HL-60 (cell line): ENCODE measurements around the gene FRMPD2.
"Not testable (repeated sequence)": the region's sequence is repeated elsewhere in the genome, so short reads cannot be mapped to it uniquely, and the experiment has no call there.

Experiments used
- DNase-seq, 2 experiments: peaks; one replicate each; pipeline ENCODE4 v3.0.0-alpha.2; 2010 to 2020; ENCODE audit warnings: low read depth in 1 of 2, low spot score in 1 of 2
- H3K27ac ChIP-seq: fragments of 250-450 bp; sonication (Bioruptor Pico); replicated peaks from 2 replicates; pipeline ENCODE4 v1.5.1; 2020; ENCODE audit warnings: mild to moderate bottlenecking, moderate library complexity
- H3K27me3 ChIP-seq: fragments of 250-450 bp; sonication (Bioruptor Pico); 2 replicates; pipeline ENCODE4 v1.5.1; 2021; ENCODE audit warnings: mild to moderate bottlenecking, moderate library complexity; ENCODE audit not compliant: insufficient read depth, poor library complexity, severe bottlenecking
- H3K4me3 ChIP-seq: replicated peaks from 2 replicates; pipeline ENCODE4 v1.5.1; 2011; ENCODE audit warnings: mild to moderate bottlenecking, control low read depth, low read length; ENCODE audit not compliant: insufficient read depth
- GABPA ChIP-seq: IDR thresholded peaks from 2 replicates; pipeline ENCODE4 v1.6.1; 2012; ENCODE audit warnings: low read depth
- POLR2AphosphoS5 ChIP-seq: IDR thresholded peaks from 2 replicates; pipeline ENCODE4 v1.6.1; 2012; ENCODE audit warnings: low read depth
- SPI1 ChIP-seq: IDR thresholded peaks from 2 replicates; pipeline ENCODE4 v1.6.1; 2012; ENCODE audit warnings: low read depth, mild to moderate bottlenecking, borderline replicate concordance
- TF ChIP-seq, protein P1 (sequence below): IDR thresholded peaks from 2 replicates; pipeline ENCODE4 v1.6.1; 2012; ENCODE audit warnings: low read depth; ENCODE audit not compliant: insufficient replicate concordance
- TF ChIP-seq, protein P2 (sequence below): IDR thresholded peaks from one replicate; pipeline ENCODE4 v1.5.1; 2011; ENCODE audit warnings: low read length, control low read depth, inconsistent platforms; ENCODE audit not compliant: insufficient read depth

Gene FRMPD2

DNA sequence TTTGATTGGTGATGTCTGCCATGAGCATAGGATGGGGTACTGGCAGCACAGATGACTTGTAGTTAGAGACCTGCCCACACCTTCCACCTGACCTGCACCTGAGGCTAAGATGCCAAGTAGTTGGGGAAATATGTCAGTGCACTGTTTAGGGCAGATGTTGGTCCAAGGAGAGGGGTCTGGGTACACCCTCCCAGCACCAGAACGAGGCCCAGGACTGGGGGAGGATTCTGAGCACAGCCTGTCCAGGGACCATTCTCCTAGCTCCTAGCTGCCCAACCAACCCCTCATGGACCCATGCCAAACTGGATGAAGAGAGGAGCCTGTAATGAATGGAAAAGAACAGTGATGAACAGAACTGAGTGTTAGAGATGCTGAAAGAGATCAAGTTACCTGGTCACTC is 28.0 kb downstream of the FRMPD2 start:
- Histone ChIP-seq H3K27me3 (peaks cover 5% of the 10 kb centered on the region), H3K27ac (no peak overlapping the region), H3K4me3 (no peak overlapping the region)
- DNase-seq, result no peak
- TF ChIP-seq POLR2AphosphoS5 (no peak), GABPA (no peak), SPI1 (no peak)
- TF ChIP-seq, protein P1, sequence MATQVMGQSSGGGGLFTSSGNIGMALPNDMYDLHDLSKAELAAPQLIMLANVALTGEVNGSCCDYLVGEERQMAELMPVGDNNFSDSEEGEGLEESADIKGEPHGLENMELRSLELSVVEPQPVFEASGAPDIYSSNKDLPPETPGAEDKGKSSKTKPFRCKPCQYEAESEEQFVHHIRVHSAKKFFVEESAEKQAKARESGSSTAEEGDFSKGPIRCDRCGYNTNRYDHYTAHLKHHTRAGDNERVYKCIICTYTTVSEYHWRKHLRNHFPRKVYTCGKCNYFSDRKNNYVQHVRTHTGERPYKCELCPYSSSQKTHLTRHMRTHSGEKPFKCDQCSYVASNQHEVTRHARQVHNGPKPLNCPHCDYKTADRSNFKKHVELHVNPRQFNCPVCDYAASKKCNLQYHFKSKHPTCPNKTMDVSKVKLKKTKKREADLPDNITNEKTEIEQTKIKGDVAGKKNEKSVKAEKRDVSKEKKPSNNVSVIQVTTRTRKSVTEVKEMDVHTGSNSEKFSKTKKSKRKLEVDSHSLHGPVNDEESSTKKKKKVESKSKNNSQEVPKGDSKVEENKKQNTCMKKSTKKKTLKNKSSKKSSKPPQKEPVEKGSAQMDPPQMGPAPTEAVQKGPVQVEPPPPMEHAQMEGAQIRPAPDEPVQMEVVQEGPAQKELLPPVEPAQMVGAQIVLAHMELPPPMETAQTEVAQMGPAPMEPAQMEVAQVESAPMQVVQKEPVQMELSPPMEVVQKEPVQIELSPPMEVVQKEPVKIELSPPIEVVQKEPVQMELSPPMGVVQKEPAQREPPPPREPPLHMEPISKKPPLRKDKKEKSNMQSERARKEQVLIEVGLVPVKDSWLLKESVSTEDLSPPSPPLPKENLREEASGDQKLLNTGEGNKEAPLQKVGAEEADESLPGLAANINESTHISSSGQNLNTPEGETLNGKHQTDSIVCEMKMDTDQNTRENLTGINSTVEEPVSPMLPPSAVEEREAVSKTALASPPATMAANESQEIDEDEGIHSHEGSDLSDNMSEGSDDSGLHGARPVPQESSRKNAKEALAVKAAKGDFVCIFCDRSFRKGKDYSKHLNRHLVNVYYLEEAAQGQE, result no peak
- TF ChIP-seq, protein P2, sequence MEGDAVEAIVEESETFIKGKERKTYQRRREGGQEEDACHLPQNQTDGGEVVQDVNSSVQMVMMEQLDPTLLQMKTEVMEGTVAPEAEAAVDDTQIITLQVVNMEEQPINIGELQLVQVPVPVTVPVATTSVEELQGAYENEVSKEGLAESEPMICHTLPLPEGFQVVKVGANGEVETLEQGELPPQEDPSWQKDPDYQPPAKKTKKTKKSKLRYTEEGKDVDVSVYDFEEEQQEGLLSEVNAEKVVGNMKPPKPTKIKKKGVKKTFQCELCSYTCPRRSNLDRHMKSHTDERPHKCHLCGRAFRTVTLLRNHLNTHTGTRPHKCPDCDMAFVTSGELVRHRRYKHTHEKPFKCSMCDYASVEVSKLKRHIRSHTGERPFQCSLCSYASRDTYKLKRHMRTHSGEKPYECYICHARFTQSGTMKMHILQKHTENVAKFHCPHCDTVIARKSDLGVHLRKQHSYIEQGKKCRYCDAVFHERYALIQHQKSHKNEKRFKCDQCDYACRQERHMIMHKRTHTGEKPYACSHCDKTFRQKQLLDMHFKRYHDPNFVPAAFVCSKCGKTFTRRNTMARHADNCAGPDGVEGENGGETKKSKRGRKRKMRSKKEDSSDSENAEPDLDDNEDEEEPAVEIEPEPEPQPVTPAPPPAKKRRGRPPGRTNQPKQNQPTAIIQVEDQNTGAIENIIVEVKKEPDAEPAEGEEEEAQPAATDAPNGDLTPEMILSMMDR, result no peak

DNA sequence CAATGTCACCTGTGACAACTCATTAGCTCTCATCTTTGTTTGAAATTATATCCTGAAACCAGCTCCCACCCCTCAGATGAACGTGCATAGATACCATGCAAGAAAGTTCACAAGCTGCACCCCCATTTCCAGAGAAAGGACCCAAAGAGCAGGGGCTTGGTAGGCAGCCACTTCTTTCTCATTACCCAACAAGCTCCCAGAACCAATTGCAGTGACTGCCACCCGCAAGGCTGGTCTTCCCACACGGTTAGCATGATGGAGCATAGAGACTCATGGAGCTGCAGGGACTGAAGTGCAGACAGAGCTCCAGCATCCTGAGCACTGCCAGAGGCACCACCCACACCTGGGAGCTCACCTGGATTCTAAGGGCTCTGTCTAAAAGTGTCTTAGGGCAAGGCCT is 28.5 kb downstream of the FRMPD2 start:
- Histone ChIP-seq H3K27ac (no peak overlapping the region), H3K4me3 (no peak overlapping the region), H3K27me3 (peaks cover 5% of the 10 kb centered on the region)
- no peak for DNase-seq
- TF ChIP-seq POLR2AphosphoS5, result no peak
- TF ChIP-seq, protein P2, result no peak
- TF ChIP-seq, protein P1, result no peak
- TF ChIP-seq SPI1, result no peak
- no peak for TF ChIP-seq GABPA

DNA sequence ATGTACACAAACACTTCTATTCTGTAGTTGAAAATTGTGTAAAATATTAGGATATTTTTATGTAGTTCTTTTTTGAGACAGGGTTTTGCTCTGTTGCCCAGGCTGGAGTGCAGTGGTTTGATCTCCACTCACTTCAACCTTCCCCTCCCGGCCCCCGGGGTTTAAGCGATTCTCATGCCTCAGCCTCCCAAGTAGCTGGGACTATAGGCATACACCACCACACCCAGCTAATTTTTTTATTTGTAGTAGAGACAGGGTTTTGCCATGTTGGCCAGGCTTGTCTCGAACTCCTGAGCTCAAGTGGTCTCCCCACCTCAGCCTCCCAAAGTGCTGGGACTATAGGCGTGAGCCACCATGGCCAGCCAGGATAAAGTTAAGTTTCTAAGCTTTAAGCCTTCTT is 30.6 kb downstream of the FRMPD2 start:
- H3K4me3 ChIP-seq, DNase-seq, H3K27me3 ChIP-seq, H3K27ac ChIP-seq: not testable (repeated sequence)

DNA sequence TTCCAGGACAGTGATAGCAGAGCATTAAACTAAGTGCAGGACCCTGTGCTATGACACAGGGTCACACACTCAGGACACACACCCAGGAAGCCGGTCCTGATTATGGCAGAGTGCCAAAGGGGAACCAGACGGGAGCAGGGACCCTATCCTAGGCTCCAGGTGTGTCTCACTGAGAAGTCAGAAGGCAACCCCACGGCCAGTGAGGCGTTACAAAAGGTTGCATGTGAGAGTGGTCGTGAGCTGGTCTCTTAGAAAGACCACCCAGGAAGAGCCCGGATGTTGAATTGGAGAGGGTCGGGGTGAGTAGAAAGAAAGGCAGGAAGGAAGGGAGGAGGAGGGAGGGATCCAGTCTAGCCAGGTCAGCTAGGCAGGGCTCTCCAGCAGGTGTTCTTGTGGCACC is 31.0 kb downstream of the FRMPD2 start:
- no peak overlapping the region for H3K4me3 ChIP-seq
- H3K27ac ChIP-seq, result no peak overlapping the region
- DNase-seq, result no peak
- H3K27me3 ChIP-seq, result peaks cover 5% of the 10 kb centered on the region
- TF ChIP-seq, protein P1, result no peak
- TF ChIP-seq GABPA (no peak), POLR2AphosphoS5 (no peak), SPI1 (no peak)
- TF ChIP-seq, protein P2, result no peak
